ENCODE data around the gene SUGCT.
A peak's percentile ranks its signal among the peaks of the same experiment; 100 is the strongest.

Gene SUGCT

GRCh38 chr7:40324914-40325313 lies 190.1 kb downstream of the SUGCT start:
- DNase-seq (ENCODE audit: low read depth, low spot score) = no peak

GRCh38 chr7:40327113-40327512 lies 192.3 kb downstream of the SUGCT start:
- DNase-seq (ENCODE audit: low read depth, low spot score) = no peak

- DNase-seq (ENCODE audit: low read depth, low spot score) = no peak
Observed at GRCh38 chr7:40327873-40328272, 193.1 kb downstream of the SUGCT start.

GRCh38 chr7:40329601-40330153 lies 194.9 kb downstream of the SUGCT start:
- DNase-seq (ENCODE audit: low read depth, low spot score) = no peak

- no peak for DNase-seq (ENCODE audit: low read depth, low spot score)
Observed at GRCh38 chr7:40330408-40330807, 195.6 kb downstream of the SUGCT start.

- DNase-seq (ENCODE audit: low read depth, low spot score) = no peak
Observed at GRCh38 chr7:40331915-40332314, 197.1 kb downstream of the SUGCT start.

- no peak for DNase-seq (ENCODE audit: low read depth, low spot score)
Observed at GRCh38 chr7:40332516-40332915, 197.7 kb downstream of the SUGCT start.

- DNase-seq (ENCODE audit: low read depth, low spot score) = no peak
Observed at GRCh38 chr7:40341836-40342235, 207.0 kb downstream of the SUGCT start.

- no peak for DNase-seq (ENCODE audit: low read depth, low spot score)
Observed at GRCh38 chr7:40346554-40346953, 211.7 kb downstream of the SUGCT start.

GRCh38 chr7:40348126-40348728 lies 213.4 kb downstream of the SUGCT start:
- DNase-seq (ENCODE audit: low read depth, low spot score) = no peak

- no peak for DNase-seq (ENCODE audit: low read depth, low spot score)
Observed at GRCh38 chr7:40350100-40350499, 215.3 kb downstream of the SUGCT start.

GRCh38 chr7:40354711-40355110 lies 219.9 kb downstream of the SUGCT start:
- no peak for DNase-seq (ENCODE audit: low read depth, low spot score)

GRCh38 chr7:40356312-40356711 lies 221.5 kb downstream of the SUGCT start:
- DNase-seq (ENCODE audit: low read depth, low spot score) = no peak

- no peak for DNase-seq (ENCODE audit: low read depth, low spot score)
Observed at GRCh38 chr7:40356871-40357709, 222.3 kb downstream of the SUGCT start.

GRCh38 chr7:40369641-40370277 lies 235.0 kb downstream of the SUGCT start:
- peak; percentile 18 for DNase-seq (ENCODE audit: low read depth, low spot score)

- DNase-seq (ENCODE audit: low read depth, low spot score) = no peak
Observed at GRCh38 chr7:40371806-40372440, 237.1 kb downstream of the SUGCT start.

GRCh38 chr7:40374575-40374974 lies 239.8 kb downstream of the SUGCT start:
- DNase-seq (ENCODE audit: low read depth, low spot score) = no peak

- no peak for DNase-seq (ENCODE audit: low read depth, low spot score)
Observed at GRCh38 chr7:40380111-40380510, 245.3 kb downstream of the SUGCT start.

GRCh38 chr7:40382145-40382544 lies 247.3 kb downstream of the SUGCT start:
- no peak for DNase-seq (ENCODE audit: low read depth, low spot score)

- DNase-seq (ENCODE audit: low read depth, low spot score) = no peak
Observed at GRCh38 chr7:40393660-40394059, 258.9 kb downstream of the SUGCT start.

GRCh38 chr7:40394400-40394799 lies 259.6 kb downstream of the SUGCT start:
- no peak for DNase-seq (ENCODE audit: low read depth, low spot score)

GRCh38 chr7:40400525-40400924 lies 265.7 kb downstream of the SUGCT start:
- DNase-seq (ENCODE audit: low read depth, low spot score) = no peak

All from smooth muscle cell of the brain vasculature (primary cell).